Aorta (tissue), 5 donors: ENCODE data around the gene TMEM255A. TPM values are rescaled to one million over a fixed set of nuclear protein-coding genes. Genes with fewer than 3 reads are reported as not detected.

Experiments
- ATAC-seq: fragments of 200-7000 bp; cut with Tn5 transposase; one replicate; pipeline ENCODE4 v1.9.1; 2022; ENCODE audit warnings: moderate library complexity; ENCODE audit not compliant: low FRiP score
- DNase-seq, 2 donors: peaks; one replicate each; pipeline ENCODE4 v3.0.0-alpha.2; 2020
- H3K27ac ChIP-seq, 2 donors: one replicate each; pipeline ENCODE4 v1.5.1; 2013; ENCODE audit warnings: low read length in 2 of 2, mild to moderate bottlenecking in 2 of 2, moderate library complexity in 2 of 2, control low read depth in 1 of 2, inconsistent platforms in 1 of 2, low read depth in 1 of 2
- H3K27me3 ChIP-seq, 2 donors: one replicate each; pipeline ENCODE4 v1.6.1; 2013; ENCODE audit warnings: control low read depth in 1 of 2, low read length in 1 of 2, mild to moderate bottlenecking in 1 of 2, moderate library complexity in 1 of 2; ENCODE audit not compliant: insufficient read depth in 2 of 2, control insufficient read depth in 1 of 2
- H3K36me3 ChIP-seq, 2 donors: one replicate each; pipeline ENCODE4 v1.6.1; 2013; ENCODE audit warnings: control low read depth in 1 of 2, low read length in 1 of 2, mild to moderate bottlenecking in 1 of 2; ENCODE audit not compliant: insufficient read depth in 2 of 2, control insufficient read depth in 1 of 2
- H3K4me1 ChIP-seq, 2 donors: one replicate each; pipeline ENCODE4 v1.6.1; 2013; ENCODE audit warnings: low read length in 2 of 2, control low read depth in 1 of 2, mild to moderate bottlenecking in 1 of 2, moderate library complexity in 1 of 2; ENCODE audit not compliant: insufficient read depth in 2 of 2, control insufficient read depth in 1 of 2
- H3K4me3 ChIP-seq, 2 donors: one replicate each; pipeline ENCODE4 v1.5.1; 2013; ENCODE audit warnings: low read length in 2 of 2, control low read depth in 1 of 2, mild to moderate bottlenecking in 1 of 2
- H3K9me3 ChIP-seq: one replicate; pipeline ENCODE4 v1.6.1; 2013; ENCODE audit warnings: mild to moderate bottlenecking, low read length; ENCODE audit not compliant: control insufficient read depth
- WGBS, 2 donors: extraction: QIAGEN DNeasy Blood & Tissue Kit; methylation state at CpG; one replicate each; pipeline ENCODE4 v1.1.7; 2013; 5-methylcytosine and 5-hydroxymethylcytosine counted together
- intact Hi-C, 2 donors: fragments of 100-400 bp; cut with DNase I; formaldehyde crosslinking; loops; one replicate each; pipeline versions ENCODE4 v1.14.2 to v1.15.0; 2022
- polyA plus RNA-seq, 2 donors: library from polyadenylated mRNA; stranded (reverse); fragments of 200-250 nt; gene quantifications; one replicate each; pipeline ENCODE4 v1.2.3, GENCODE V29; 2013
- total RNA-seq, 2 donors: library from RNA; stranded (reverse); fragmentation: NEBNext Ultra II Directional; extraction: Animal tissue kit (Norgen Biotek cat#: 25700); gene quantifications; one replicate each; pipeline ENCODE4 v1.2.1, GENCODE V29; 2021
- donor health status: healthy with polysubstance abuse.
- donor health status: Bipolar disorder and iron deficiency.
- donor health status: DM: no; HTN: no; CAD: no.
- donor health status: DM: no; HTN: no; CAD: no.
- donor health status: DM: yes; HTN: yes; CAD: no.

Gene TMEM255A
- total and polyA plus RNA-seq, 4 donors, result 1.3 to 4.3 TPM; not detected in 2

- H3K4me1 ChIP-seq, result no peaks in the 10 kb centered on the region
- no peak overlapping the region for H3K27ac ChIP-seq
- 1 to 38% methylated on average over 31 to 32 of the region's 32 CpGs for WGBS, 2 donors
- ATAC-seq, result no peak
- no peaks in the 10 kb centered on the region for H3K9me3 ChIP-seq
- H3K36me3 ChIP-seq, result no peaks in the 10 kb centered on the region
- peak overlapping the region in 1 of 2 donors; percentile 44 for H3K4me3 ChIP-seq
- H3K27me3 ChIP-seq, result peaks cover 0 to 1% of the 10 kb centered on the region in 2 donors
- intact Hi-C loops, result no loop called here
- no peak for DNase-seq
These were observed 1.2 kb downstream of the TMEM255A start for GRCh38 chrX:120309873-120310705.

GRCh38 chrX:120308959-120309872 is 2.0 kb downstream of the TMEM255A start:
- ATAC-seq, result peak; percentile 54
- Histone ChIP-seq H3K9me3 (no peaks in the 10 kb centered on the region), H3K36me3 (no peaks in the 10 kb centered on the region), H3K4me1 (no peaks in the 10 kb centered on the region), H3K4me3 (peak overlapping the region in 1 of 2 donors; percentile 24), H3K27ac (no peak overlapping the region), H3K27me3 (peaks cover 0 to 1% of the 10 kb centered on the region in 2 donors)
- 1 to 34% methylated on average over 52 of the region's 52 CpGs for WGBS, 2 donors
- intact Hi-C loops, result no loop called here
- peak; percentile 60 to 78 for DNase-seq

GRCh38 chrX:120308558-120308957 is 2.7 kb downstream of the TMEM255A start:
- H3K4me3 ChIP-seq, result no peak overlapping the region
- ATAC-seq (no peak), DNase-seq (no peak)
- H3K27me3 ChIP-seq, result peaks cover 0 to 1% of the 10 kb centered on the region in 2 donors
- intact Hi-C loops, result no loop called here
- no peaks in the 10 kb centered on the region for H3K4me1 ChIP-seq
- no peak overlapping the region for H3K27ac ChIP-seq
- H3K36me3 ChIP-seq, result no peaks in the 10 kb centered on the region
- H3K9me3 ChIP-seq, result no peaks in the 10 kb centered on the region
- WGBS, 2 donors, result 20 to 28% methylated on average over 12 of the region's 12 CpGs

GRCh38 chrX:120306630-120307029 is 4.6 kb downstream of the TMEM255A start:
- intact Hi-C loops, result no loop called here
- Histone ChIP-seq H3K4me1 (no peaks in the 10 kb centered on the region), H3K27ac (no peak overlapping the region), H3K4me3 (no peak overlapping the region), H3K36me3 (no peaks in the 10 kb centered on the region), H3K27me3 (peaks cover 0 to 1% of the 10 kb centered on the region in 2 donors), H3K9me3 (no peaks in the 10 kb centered on the region)
- WGBS, 2 donors, result 72 to 80% methylated on average over 2 of the region's 2 CpGs
- DNase-seq, result no peak
- ATAC-seq, result no peak

- no peak for ATAC-seq
- no peak for DNase-seq
- Histone ChIP-seq H3K27ac (no peak overlapping the region), H3K36me3 (no peaks in the 10 kb centered on the region), H3K9me3 (no peaks in the 10 kb centered on the region), H3K4me1 (no peaks in the 10 kb centered on the region), H3K27me3 (peaks cover 0 to 1% of the 10 kb centered on the region in 2 donors), H3K4me3 (no peak overlapping the region)
- 30 to 39% methylated on average over 11 of the region's 11 CpGs for WGBS, 2 donors
- intact Hi-C loops, result no loop called here
These were observed 5.6 kb downstream of the TMEM255A start for GRCh38 chrX:120305531-120306141.

- ATAC-seq (no peak), DNase-seq (no peak)
- H3K9me3 ChIP-seq, result no peaks in the 10 kb centered on the region
- no peak overlapping the region for H3K4me3 ChIP-seq
- intact Hi-C loops, result no loop called here
- H3K27me3 ChIP-seq, result peaks cover 0 to 1% of the 10 kb centered on the region in 2 donors
- no peak overlapping the region for H3K27ac ChIP-seq
- no peaks in the 10 kb centered on the region for H3K4me1 ChIP-seq
- 65 to 88% methylated on average over 8 of the region's 8 CpGs for WGBS, 2 donors
- no peaks in the 10 kb centered on the region for H3K36me3 ChIP-seq
These were observed 7.0 kb downstream of the TMEM255A start for GRCh38 chrX:120304256-120304655.

- WGBS, 2 donors, result 16 to 18% methylated on average over 4 of the region's 4 CpGs
- Histone ChIP-seq H3K27ac (no peak overlapping the region), H3K36me3 (no peaks in the 10 kb centered on the region), H3K4me1 (no peaks in the 10 kb centered on the region), H3K27me3 (no peaks in the 10 kb centered on the region), H3K9me3 (no peaks in the 10 kb centered on the region), H3K4me3 (no peak overlapping the region)
- DNase-seq (peak in 1 of 2 donors; percentile 60), ATAC-seq (no peak)
- intact Hi-C loops, result no loop called here
These were observed 8.8 kb downstream of the TMEM255A start for GRCh38 chrX:120302434-120302833.

GRCh38 chrX:120301960-120302359 is 9.3 kb downstream of the TMEM255A start:
- no peaks in the 10 kb centered on the region for H3K4me1 ChIP-seq
- WGBS, 2 donors, result 43 to 60% methylated on average over 4 of the region's 4 CpGs
- H3K36me3 ChIP-seq, result no peaks in the 10 kb centered on the region
- H3K4me3 ChIP-seq, result no peak overlapping the region
- no peaks in the 10 kb centered on the region for H3K9me3 ChIP-seq
- ATAC-seq (no peak), DNase-seq (no peak)
- no peak overlapping the region for H3K27ac ChIP-seq
- H3K27me3 ChIP-seq, result no peaks in the 10 kb centered on the region
- intact Hi-C loops, result no loop called here
